Heart right ventricle (tissue), 16 donors: ENCODE data around the gene HS3ST5. TPM values are rescaled to one million over a fixed set of nuclear protein-coding genes. Genes with fewer than 3 reads are reported as not detected.
"Not testable (repeated sequence)": the region's sequence is repeated elsewhere in the genome, so short reads cannot be mapped to it uniquely, and the experiment has no call there.

Experiments used
- ATAC-seq, 8 donors: fragments of 200-7000 bp; cut with Tn5 transposase; one replicate each; pipeline ENCODE4 v1.9.1; 2020; ENCODE audit warnings: mild to moderate bottlenecking in 8 of 8, moderate library complexity in 8 of 8, moderate number of reproducible peaks in 1 of 8
- DNase-seq, 2 donors: peaks; one replicate each; pipeline ENCODE4 v3.0.0-alpha.2; 2020
- H3K27ac ChIP-seq, 10 donors: fragments of 200-600 bp; sonication (generic) in 2 of 10; one replicate each; pipeline versions ENCODE4 v1.5.0 to v1.8.0; 2020 to 2022; ENCODE audit warnings: mild to moderate bottlenecking in 3 of 10
- H3K27me3 ChIP-seq, 7 donors: fragments of 200-600 bp; one replicate each; pipeline ENCODE4 v1.8.0; 2021 to 2022; ENCODE audit warnings: mild to moderate bottlenecking in 2 of 7
- H3K36me3 ChIP-seq, 9 donors: fragments of 200-600 bp; sonication (generic) in 1 of 9; one replicate each; pipeline versions ENCODE4 v1.5.0 to v1.8.0; 2020 to 2022; ENCODE audit warnings: mild to moderate bottlenecking in 2 of 9
- H3K4me1 ChIP-seq, 9 donors: fragments of 200-600 bp; sonication (generic) in 1 of 9; one replicate each; pipeline versions ENCODE4 v1.5.0 to v1.8.0; 2020 to 2022; ENCODE audit warnings: mild to moderate bottlenecking in 4 of 9
- H3K4me3 ChIP-seq, 10 donors: fragments of 200-600 bp; sonication (generic) in 2 of 10; one replicate each; pipeline versions ENCODE4 v1.5.0 to v1.8.0; 2020 to 2022; ENCODE audit warnings: mild to moderate bottlenecking in 7 of 10, moderate library complexity in 2 of 10
- H3K9me3 ChIP-seq, 11 donors: fragments of 200-600 bp in 10 of 11; sonication (generic) in 2 of 11; one replicate each; pipeline versions ENCODE4 v1.5.0 to v1.8.0; 2013 to 2022; ENCODE audit warnings: mild to moderate bottlenecking in 2 of 11, control low read depth in 1 of 11, moderate library complexity in 1 of 11
- CTCF ChIP-seq, 9 donors: fragments of 200-600 bp; sonication (generic) in 2 of 9; IDR thresholded peaks; one replicate each; pipeline versions ENCODE4 v1.5.0 to v1.8.0; 2021 to 2022; ENCODE audit warnings: antibody characterized with exemption in 9 of 9, mild to moderate bottlenecking in 5 of 9, moderate library complexity in 1 of 9
- WGBS, 2 donors: extraction: QIAGEN DNeasy Blood & Tissue Kit; methylation state at CpG; one replicate each; pipeline ENCODE4 v1.1.7; 2013; ENCODE audit warnings: inconsistent platforms in 1 of 2; 5-methylcytosine and 5-hydroxymethylcytosine counted together
- intact Hi-C, 10 donors: fragments of 100-400 bp; cut with DNase I; formaldehyde crosslinking; loops; one replicate each; pipeline versions ENCODE4 v1.11.1 to v1.14.2; 2022
- polyA plus RNA-seq, 2 donors: library from polyadenylated mRNA; stranded (reverse); fragments of 200-250 nt; gene quantifications; one replicate each; pipeline ENCODE4 v1.2.3, GENCODE V29; 2013
- total RNA-seq, 10 donors: library from RNA; stranded (reverse); fragmentation: NEBNext Ultra II Directional in 3 of 10; extraction: Animal tissue kit (Norgen Biotek cat#: 25700) in 3 of 10; gene quantifications; one replicate each; pipeline versions ENCODE4 v1.2.1 to v1.2.4, GENCODE V29; 2021 to 2023
- donor health status: Arrhythmogenic right ventricular cardiomyopathy.
- donor health status: ischemic (EF 13 %, LVEDD 7.1; RV severe dilation, severe dysfunction).
- donor health status: healthy with polysubstance abuse.
- donor health status: DM: no; HTN: yes; CAD: no.
- donor health status: DM: no; HTN: no; CAD: no.
- donor health status: ischemic (EF 25% LVEDD 6.9; RV normal size, moderate dysfunction).
- donor health status: ischemic (EF 25% LVEDD 5.7; RV mildly dilated, moderate dysfunction).
- donor health status: healthy.
- donor health status: DM: yes; HTN: yes; CAD: no.
- donor health status: Ischemic cardiomyopathy.
- donor health status: ischemic (EF 35%, LVEDD 5.7; RV mildly dilated, moderate dysfunction).
- donor health status: nonischemic (EF 11% LVEDD 7.7; RV severe dilation, severe dysfunction).
- donor health status: DM: yes; HTN: yes; CAD: no.
- donor health status: PGD.
- donor health status: ischemic (EF 29% LVEDD 5.4; RV normal size, mild dysfunction).
- donor health status: nonischemic (EF 23%, LVEDD 6.1; RV moderate dilation, normal function).

HS3ST5 gene
- total and polyA plus RNA-seq, 12 donors: not detected

- Histone ChIP-seq H3K27ac (no peak overlapping the region), H3K4me3 (no peak overlapping the region), H3K27me3 (peaks cover 0 to 1% (median 0%) of the 10 kb centered on the region in 7 donors), H3K9me3 (peaks cover 0 to 8% (median 0%) of the 10 kb centered on the region in 11 donors), H3K36me3 (no peaks in the 10 kb centered on the region), H3K4me1 (no peaks in the 10 kb centered on the region)
- TF ChIP-seq CTCF (IDR thresholded peaks at IDR 0.05): no peak
- intact Hi-C loops: no loop called here
- ATAC-seq (no peak), DNase-seq (no peak)
- WGBS, 2 donors: 85 to 89% methylated on average over 16 of the region's 16 CpGs
Measured at GRCh38 chr6:114084327-114084890, 258.4 kb downstream of the HS3ST5 start.

- intact Hi-C loops: no loop called here
- no peak for TF ChIP-seq CTCF (IDR thresholded peaks at IDR 0.05)
- H3K36me3 ChIP-seq: no peaks in the 10 kb centered on the region
- DNase-seq (no peak), ATAC-seq (no peak)
- peaks cover 0 to 8% (median 0%) of the 10 kb centered on the region in 11 donors for H3K9me3 ChIP-seq
- H3K27ac ChIP-seq: no peak overlapping the region
- no peak overlapping the region for H3K4me3 ChIP-seq
- H3K4me1 ChIP-seq: no peaks in the 10 kb centered on the region
- H3K27me3 ChIP-seq: no peaks in the 10 kb centered on the region
- 58 to 61% methylated on average over 3 of the region's 3 CpGs for WGBS, 2 donors
Measured at GRCh38 chr6:114083251-114083650, 259.6 kb downstream of the HS3ST5 start.

GRCh38 chr6:114081730-114082129 is 261.1 kb downstream of the HS3ST5 start:
- no peak overlapping the region for H3K27ac ChIP-seq
- no peak for TF ChIP-seq CTCF (IDR thresholded peaks at IDR 0.05)
- H3K27me3 ChIP-seq: no peaks in the 10 kb centered on the region

GRCh38 chr6:114080891-114081510 is 261.8 kb downstream of the HS3ST5 start:
- H3K4me3 ChIP-seq: no peak overlapping the region
- intact Hi-C loops: no loop called here
- H3K9me3 ChIP-seq: peaks cover 0 to 8% (median 0%) of the 10 kb centered on the region in 11 donors
- H3K4me1 ChIP-seq: no peaks in the 10 kb centered on the region
- H3K36me3 ChIP-seq: no peaks in the 10 kb centered on the region
- no peak for TF ChIP-seq CTCF (IDR thresholded peaks at IDR 0.05)
- H3K27ac ChIP-seq: no peak overlapping the region
- ATAC-seq (no peak), DNase-seq (no peak)
- WGBS, 2 donors: 75 to 87% methylated on average over 3 of the region's 3 CpGs
- no peaks in the 10 kb centered on the region for H3K27me3 ChIP-seq

More at GRCh38 chr6:114081730-114082129, 261.1 kb downstream of the HS3ST5 start:
- intact Hi-C loops: no loop called here
- ATAC-seq: no peak
- Histone ChIP-seq H3K9me3 (peaks cover 0 to 8% (median 0%) of the 10 kb centered on the region in 11 donors), H3K4me3 (no peak overlapping the region), H3K4me1 (no peaks in the 10 kb centered on the region), H3K36me3 (no peaks in the 10 kb centered on the region)
- 78 to 80% methylated on average over 3 of the region's 3 CpGs for whole genome bisulfite sequencing, 2 donors
- DNase-seq: no peak

GRCh38 chr6:114080410-114080809 is 262.4 kb downstream of the HS3ST5 start:
- intact Hi-C loops, H3K9me3 ChIP-seq, H3K4me3 ChIP-seq, H3K27ac ChIP-seq, H3K4me1 ChIP-seq, DNase-seq, H3K27me3 ChIP-seq, H3K36me3 ChIP-seq, ATAC-seq: not testable (repeated sequence)
- WGBS, 2 donors: 94 to 97% methylated on average over 1 of the region's 1 CpG
